MCF 10A (cell line): ENCODE data around the gene PAK1. TPM values are rescaled to one million over a fixed set of nuclear protein-coding genes. Genes with fewer than 3 reads are reported as not detected.
A peak's percentile ranks its signal among the peaks of the same experiment; 100 is the strongest.

Source experiments
- Bru-seq: library from RNA; stranded (reverse); fragments of 400-500 nt; gene quantifications from one replicate; lab custom pipeline; 2021; lab: Mats Ljungman, UMichigan
- BruChase-seq, 2 experiments: library from RNA; stranded (reverse); fragments of 400-500 nt; gene quantifications; one replicate each; lab custom pipeline; 2021; lab: Mats Ljungman, UMichigan
- BruUV-seq: library from RNA; stranded (reverse); fragments of 400-500 nt; replicated peaks from 2 replicates; lab custom pipeline; 2021; lab: Mats Ljungman, UMichigan
- CTCF ChIA-PET: fragments of 300-600 bp; sonication (Branson Sonifier 250); formaldehyde crosslinking; extraction: SDS; loops from one replicate; lab custom pipeline; 2021; ENCODE audit warnings: antibody characterized with exemption, inconsistent platforms; lab: Yijun Ruan, JAX
- POLR2A ChIA-PET: fragments of 300-600, 350-650 bp; sonication (Branson Sonifier 250); formaldehyde crosslinking; extraction: SDS; loops from one replicate; lab custom pipeline; 2020; ENCODE audit warnings: antibody characterized with exemption, inconsistent platforms; lab: Yijun Ruan, JAX
- DNase-seq: peaks from one replicate; pipeline ENCODE4 v3.0.0-alpha.2; 2018; ENCODE audit not compliant: unreplicated experiment
- H3K27ac Mint-ChIP-seq: one replicate; pipeline ENCODE4 v1.8.0; 2022; ENCODE audit warnings: mild to moderate bottlenecking, low read depth, mixed read lengths; ENCODE audit not compliant: unreplicated experiment
- H3K27me3 Mint-ChIP-seq: one replicate; pipeline ENCODE4 v1.8.0; 2022; ENCODE audit warnings: mixed read lengths; ENCODE audit not compliant: insufficient read depth, unreplicated experiment
- H3K36me3 Mint-ChIP-seq: one replicate; pipeline ENCODE4 v1.8.0; 2022; ENCODE audit warnings: mild to moderate bottlenecking, moderate library complexity, mixed read lengths; ENCODE audit not compliant: insufficient read depth, unreplicated experiment
- H3K4me1 Mint-ChIP-seq: one replicate; pipeline ENCODE4 v1.8.0; 2022; ENCODE audit warnings: mixed read lengths; ENCODE audit not compliant: insufficient read depth, unreplicated experiment
- H3K4me3 Mint-ChIP-seq: one replicate; pipeline ENCODE4 v1.8.0; 2022; ENCODE audit warnings: mild to moderate bottlenecking, moderate library complexity, mixed read lengths; ENCODE audit not compliant: unreplicated experiment
- H3K9me3 Mint-ChIP-seq: one replicate; pipeline ENCODE4 v1.8.0; 2022; ENCODE audit warnings: mixed read lengths; ENCODE audit not compliant: unreplicated experiment
- intact Hi-C: fragments of 100-400 bp; cut with micrococcal nuclease; formaldehyde crosslinking; loops from 2 replicates; pipeline ENCODE4 v1.14.1; 2022
- long read RNA-seq: library from polyadenylated mRNA; stranded (forward); transcript quantifications from one replicate; pipeline ENCODE4 v2.0.0, GENCODE V29; 2022
- total RNA-seq: library from RNA; stranded (reverse); gene quantifications from 2 replicates; pipeline ENCODE4 v1.2.3, GENCODE V29; 2022
- TF ChIP-seq, protein P1 (sequence below): fragments of 200-600 bp; IDR thresholded peaks from one replicate; pipeline ENCODE4 v1.8.0; 2022; ENCODE audit warnings: antibody characterized with exemption, mild to moderate bottlenecking; ENCODE audit not compliant: unreplicated experiment

The PAK1 gene
- total RNA-seq (24.0 and 25.5 TPM in 2 replicates), Bru-seq, nascent RNA (percentile 58 among the genes with signal in this experiment), BruChase-seq, experiment 1, labeled RNA remaining after a 6-hour chase (percentile 67 among the genes with signal in this experiment), BruChase-seq, experiment 2, labeled RNA remaining after a 2-hour chase (percentile 57 among the genes with signal in this experiment)
- long read RNA-seq, transcript PAK1-202 (15 exons, 3,737 nt), result major isoform, 8 of 63 reads
- long read RNA-seq, partial matches to known transcripts, result 7 of 63 reads
- long read RNA-seq, other reads (novel, unspliced or antisense), result 48 of 63 reads

DNA sequence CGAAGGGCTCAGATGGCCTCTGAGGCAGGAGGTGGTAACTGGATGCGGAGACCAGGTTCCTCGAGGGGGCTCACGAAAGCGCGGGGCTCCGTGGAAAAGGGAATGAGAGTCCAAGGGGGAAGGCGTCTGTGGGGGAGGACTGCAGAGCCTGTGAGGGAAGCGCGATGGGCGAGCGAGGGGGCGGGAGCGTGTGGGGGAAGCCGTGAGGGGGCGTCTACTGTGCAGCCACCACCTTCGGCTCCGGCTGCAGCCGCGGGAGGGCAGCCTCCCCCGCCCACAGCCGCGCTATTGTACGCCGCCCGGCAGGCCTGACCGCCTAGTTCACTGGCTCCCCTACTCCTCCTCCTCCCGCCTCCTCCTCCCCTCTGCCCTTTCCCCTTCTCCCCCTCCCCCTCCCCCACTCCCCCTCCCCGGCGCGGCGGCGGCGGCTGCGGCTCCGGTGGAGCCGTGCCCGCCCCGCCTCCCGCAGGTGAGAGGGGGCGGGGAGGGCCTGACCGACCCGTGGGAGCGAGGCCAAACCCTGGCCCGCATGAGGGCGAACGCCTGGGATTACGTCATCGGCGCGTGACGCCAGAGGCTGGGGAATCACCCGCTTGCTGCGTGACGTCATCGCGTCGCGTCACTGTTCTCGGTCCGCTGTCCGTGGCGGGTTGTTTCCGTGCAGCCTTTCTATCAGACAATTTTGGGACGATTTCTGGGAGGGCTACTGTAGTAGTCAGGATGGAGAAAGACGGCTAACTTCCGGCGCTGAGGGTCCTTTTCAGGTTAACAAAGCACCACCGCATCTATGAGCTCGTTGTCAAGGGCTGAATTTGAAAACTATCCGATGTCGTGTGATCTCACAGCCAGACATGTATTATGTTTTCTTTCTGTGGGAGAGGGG lies at the start of gene PAK1:
Gene PAK1 (minus strand): TSS at position 294 of the 883 bp plus-strand sequence. CDS start 81,574 bp downstream, outside the sequence.
- Mint-ChIP-seq H3K9me3 (no peaks in the 10 kb centered on the region), H3K27me3 (no peaks in the 10 kb centered on the region), H3K36me3 (no peaks in the 10 kb centered on the region), H3K4me3 (peak within 1 kb of the TSS; percentile 79), H3K4me1 (no peaks in the 10 kb centered on the region), H3K27ac (peak within 1 kb of the TSS; percentile 74)
- DNase-seq, result peak; percentile 83
- POLR2A ChIA-PET, result interaction anchor here (1.0 to 1.3 kb wide), 4 partner anchors 10 to 84 kb away, joined by 3 to 10 read pairs (median 4); no protein-coding TSS in a partner anchor
- TF ChIP-seq, protein P1, sequence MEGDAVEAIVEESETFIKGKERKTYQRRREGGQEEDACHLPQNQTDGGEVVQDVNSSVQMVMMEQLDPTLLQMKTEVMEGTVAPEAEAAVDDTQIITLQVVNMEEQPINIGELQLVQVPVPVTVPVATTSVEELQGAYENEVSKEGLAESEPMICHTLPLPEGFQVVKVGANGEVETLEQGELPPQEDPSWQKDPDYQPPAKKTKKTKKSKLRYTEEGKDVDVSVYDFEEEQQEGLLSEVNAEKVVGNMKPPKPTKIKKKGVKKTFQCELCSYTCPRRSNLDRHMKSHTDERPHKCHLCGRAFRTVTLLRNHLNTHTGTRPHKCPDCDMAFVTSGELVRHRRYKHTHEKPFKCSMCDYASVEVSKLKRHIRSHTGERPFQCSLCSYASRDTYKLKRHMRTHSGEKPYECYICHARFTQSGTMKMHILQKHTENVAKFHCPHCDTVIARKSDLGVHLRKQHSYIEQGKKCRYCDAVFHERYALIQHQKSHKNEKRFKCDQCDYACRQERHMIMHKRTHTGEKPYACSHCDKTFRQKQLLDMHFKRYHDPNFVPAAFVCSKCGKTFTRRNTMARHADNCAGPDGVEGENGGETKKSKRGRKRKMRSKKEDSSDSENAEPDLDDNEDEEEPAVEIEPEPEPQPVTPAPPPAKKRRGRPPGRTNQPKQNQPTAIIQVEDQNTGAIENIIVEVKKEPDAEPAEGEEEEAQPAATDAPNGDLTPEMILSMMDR, result no peak
- intact Hi-C loops, result loop anchor here (1.0 to 2.0 kb wide), 2 partner anchors 74 to 281 kb away; no protein-coding TSS in a partner anchor
- no TSS peak for BruUV-seq
- CTCF ChIA-PET, result interaction anchor here (0.6 to 1.8 kb wide), 8 partner anchors 8 to 347 kb away, joined by 3 to 5 read pairs (median 3); partner anchors contain the start of gene MYO7A

DNA sequence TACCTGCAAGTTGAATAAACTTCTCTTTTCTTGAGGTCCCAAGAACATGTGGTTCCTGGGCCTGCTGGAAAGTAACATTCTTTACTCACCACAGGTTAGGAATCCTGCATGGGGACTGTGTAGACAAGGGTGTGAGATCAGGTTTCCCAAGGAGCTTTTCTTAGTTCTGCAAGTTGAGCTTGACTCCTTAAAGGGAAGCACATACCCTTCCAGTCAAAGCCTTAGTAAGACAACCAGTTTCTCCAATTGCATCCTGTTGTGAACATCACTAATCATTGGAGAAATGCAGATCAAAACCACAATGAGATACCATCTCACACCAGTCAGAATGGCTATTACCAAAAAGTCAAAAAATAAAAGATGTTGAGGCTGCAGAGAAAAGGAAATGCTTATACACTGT lies 48.3 kb upstream of the PAK1 start:
- H3K36me3 Mint-ChIP-seq, result no peaks in the 10 kb centered on the region
- no peak for DNase-seq
- H3K9me3 Mint-ChIP-seq, result no peaks in the 10 kb centered on the region
- no peak overlapping the region for H3K4me3 Mint-ChIP-seq
- no peaks in the 10 kb centered on the region for H3K4me1 Mint-ChIP-seq
- TF ChIP-seq, protein P1, result no peak
- CTCF ChIA-PET, result interaction anchor here (0.6 kb wide), 1 partner anchor 395 kb away, joined by 5 read pairs; no protein-coding TSS in a partner anchor
- no peaks in the 10 kb centered on the region for H3K27me3 Mint-ChIP-seq
- intact Hi-C loops, result no loop called here
- BruUV-seq, result no TSS peak
- POLR2A ChIA-PET, result no interaction called here
- no peak overlapping the region for H3K27ac Mint-ChIP-seq

DNA sequence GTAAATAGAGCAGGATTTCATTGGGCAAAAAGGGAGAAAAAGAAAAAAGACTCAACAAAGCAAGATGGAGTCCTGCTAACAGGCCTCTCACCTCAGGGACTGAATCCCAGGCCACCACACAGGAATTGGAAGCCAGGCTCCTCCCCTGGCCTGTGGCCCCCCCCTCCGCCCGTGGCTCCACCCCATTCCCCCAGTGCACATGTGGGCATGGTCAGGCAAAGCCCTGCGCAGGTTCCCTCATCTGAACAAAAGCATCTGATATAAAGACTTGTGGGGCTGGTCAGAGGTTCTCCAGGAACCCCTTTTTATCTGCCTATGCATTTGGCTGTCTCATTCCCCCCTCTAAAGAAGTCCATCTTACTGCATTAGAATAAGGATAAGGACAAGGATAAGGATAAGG lies 46.0 kb upstream of the PAK1 start:
- no peaks in the 10 kb centered on the region for H3K36me3 Mint-ChIP-seq
- H3K27ac Mint-ChIP-seq, result no peak overlapping the region
- POLR2A ChIA-PET, result interaction anchor here (0.7 kb wide), 1 partner anchor 14 kb away, joined by 3 read pairs; no protein-coding TSS in a partner anchor
- no peaks in the 10 kb centered on the region for H3K9me3 Mint-ChIP-seq
- CTCF ChIA-PET, result interaction anchor here (0.6 kb wide), 1 partner anchor 407 kb away, joined by 5 read pairs; no protein-coding TSS in a partner anchor
- TF ChIP-seq, protein P1, result no peak
- intact Hi-C loops, result no loop called here
- H3K4me1 Mint-ChIP-seq, result no peaks in the 10 kb centered on the region
- no peak for DNase-seq
- no peaks in the 10 kb centered on the region for H3K27me3 Mint-ChIP-seq
- BruUV-seq, result no TSS peak
- no peak overlapping the region for H3K4me3 Mint-ChIP-seq
